CD8-positive, alpha-beta memory T cell (primary cell): ENCODE data around the gene VWA8. TPM values are rescaled to one million over a fixed set of nuclear protein-coding genes. Genes with fewer than 3 reads are reported as not detected.
A peak's percentile ranks its signal among the peaks of the same experiment; 100 is the strongest.

Experiments used
- CTCF ChIA-PET: fragments of 350-600 bp; sonication (Branson Sonifier 250); formaldehyde crosslinking; loops from one replicate; lab custom pipeline; 2021; ENCODE audit warnings: antibody characterized with exemption; lab: Charles Lee
- POLR2A ChIA-PET: fragments of 350-600 bp; sonication (Branson Sonifier 250); formaldehyde crosslinking; loops from one replicate; lab custom pipeline; 2021; ENCODE audit warnings: antibody characterized with exemption; lab: Charles Lee
- DNase-seq, 5 donors: peaks; one replicate each; pipeline versions ENCODE4 v3.0.0 to v3.0.0-alpha.2; 2020 to 2022; ENCODE audit warnings: mixed read lengths in 1 of 5
- H3K27ac ChIP-seq: one replicate; pipeline ENCODE4 v1.7.0; 2013; ENCODE audit warnings: low read depth, mild to moderate bottlenecking, low read length, moderate library complexity
- H3K27me3 ChIP-seq: 2 replicates; pipeline ENCODE4 v1.7.0; 2013; ENCODE audit warnings: low read length, mild to moderate bottlenecking; ENCODE audit not compliant: insufficient read depth, poor library complexity, severe bottlenecking
- H3K36me3 ChIP-seq: 2 replicates; pipeline ENCODE4 v1.7.0; 2013; ENCODE audit warnings: mild to moderate bottlenecking, low read length, moderate library complexity; ENCODE audit not compliant: insufficient read depth
- H3K4me1 ChIP-seq: 2 replicates; pipeline ENCODE4 v1.7.0; 2013; ENCODE audit warnings: mild to moderate bottlenecking, low read length, moderate library complexity; ENCODE audit not compliant: insufficient read depth
- H3K4me3 ChIP-seq: 2 replicates; pipeline ENCODE4 v1.7.0; 2013; ENCODE audit warnings: mild to moderate bottlenecking, low read length
- H3K9me3 ChIP-seq: 2 replicates; pipeline ENCODE4 v1.7.0; 2013; ENCODE audit warnings: mild to moderate bottlenecking, low read length
- H3K27ac Mint-ChIP-seq, 8 donors: one replicate each; pipeline ENCODE4 v1.8.0; 2020 to 2021; ENCODE audit warnings: mixed read lengths in 8 of 8, mild to moderate bottlenecking in 6 of 8, inconsistent platforms in 3 of 8, moderate library complexity in 3 of 8
- H3K27me3 Mint-ChIP-seq, 2 donors: one replicate each; pipeline ENCODE4 v1.8.0; 2020 to 2021; ENCODE audit warnings: mixed read lengths in 2 of 2, mild to moderate bottlenecking in 1 of 2, moderate library complexity in 1 of 2
- H3K36me3 Mint-ChIP-seq, 3 donors: one replicate each; pipeline ENCODE4 v1.8.0; 2020 to 2021; ENCODE audit warnings: mixed read lengths in 3 of 3, inconsistent platforms in 1 of 3, mild to moderate bottlenecking in 1 of 3
- H3K4me1 Mint-ChIP-seq, 3 donors: one replicate each; pipeline ENCODE4 v1.8.0; 2020 to 2021; ENCODE audit warnings: mixed read lengths in 3 of 3, inconsistent platforms in 1 of 3, mild to moderate bottlenecking in 1 of 3
- H3K4me3 Mint-ChIP-seq, 7 donors: one replicate each; pipeline ENCODE4 v1.8.0; 2020 to 2021; ENCODE audit warnings: mixed read lengths in 7 of 7, mild to moderate bottlenecking in 6 of 7, moderate library complexity in 4 of 7, inconsistent platforms in 2 of 7
- H3K9me3 Mint-ChIP-seq, 5 donors: one replicate each; pipeline ENCODE4 v1.8.0; 2020 to 2022; ENCODE audit warnings: mixed read lengths in 5 of 5, mild to moderate bottlenecking in 3 of 5, moderate library complexity in 2 of 5, inconsistent platforms in 1 of 5
- polyA plus RNA-seq: library from polyadenylated mRNA; unstranded; fragments of 300-500 nt; fragmentation: Illumina TruSeq; gene quantifications from one replicate; pipeline ENCODE4 v1.2.3, GENCODE V29; 2021
- total RNA-seq, 2 experiments: library from RNA; stranded (reverse); gene quantifications; one replicate each; pipeline ENCODE4 v1.2.3, GENCODE V29; 2021

VWA8 gene
- total and polyA plus RNA-seq, 3 experiments from 2014 or later = 6.9 to 21.3 (median 21.2) TPM

GRCh38 chr13:41823476-41823875 lies 137.4 kb downstream of the VWA8 start:
- Histone ChIP-seq H3K4me3 (no peak overlapping the region), H3K9me3 (no peaks in the 10 kb centered on the region), H3K27ac (no peak overlapping the region), H3K27me3 (no peaks in the 10 kb centered on the region), H3K36me3 (peaks cover 11% of the 10 kb centered on the region), H3K4me1 (no peaks in the 10 kb centered on the region)
- peaks cover 0 to 46% (median 10%) of the 10 kb centered on the region in 3 donors for H3K36me3 Mint-ChIP-seq
- H3K4me1 Mint-ChIP-seq = peaks cover 3 to 5% (median 4%) of the 10 kb centered on the region in 3 donors
- ChIA-PET CTCF (no interaction called here), POLR2A (no interaction called here)
- H3K9me3 Mint-ChIP-seq = no peaks in the 10 kb centered on the region
- DNase-seq = no peak
- no peak overlapping the region for H3K4me3 Mint-ChIP-seq
- H3K27ac Mint-ChIP-seq = no peak overlapping the region
- no peaks in the 10 kb centered on the region for H3K27me3 Mint-ChIP-seq

- H3K27ac ChIP-seq = no peak overlapping the region
- CTCF ChIA-PET = no interaction called here
- no peak overlapping the region for H3K4me3 Mint-ChIP-seq
- no peaks in the 10 kb centered on the region for H3K27me3 ChIP-seq
- peaks cover 0 to 5% (median 4%) of the 10 kb centered on the region in 3 donors for H3K4me1 Mint-ChIP-seq
- no peaks in the 10 kb centered on the region for H3K4me1 ChIP-seq
- H3K4me3 ChIP-seq = no peak overlapping the region
- peaks cover 11% of the 10 kb centered on the region for H3K36me3 ChIP-seq
- peaks cover 0 to 44% (median 9%) of the 10 kb centered on the region in 3 donors for H3K36me3 Mint-ChIP-seq
- no peak for DNase-seq
- POLR2A ChIA-PET = no interaction called here
- H3K27me3 Mint-ChIP-seq = no peaks in the 10 kb centered on the region
- peak overlapping the region in 1 of 8 donors; percentile 82 for H3K27ac Mint-ChIP-seq
- H3K9me3 Mint-ChIP-seq = no peaks in the 10 kb centered on the region
- no peaks in the 10 kb centered on the region for H3K9me3 ChIP-seq
Observed at GRCh38 chr13:41822560-41822959, 138.3 kb downstream of the VWA8 start.

- Histone ChIP-seq H3K27me3 (no peaks in the 10 kb centered on the region), H3K4me3 (no peak overlapping the region), H3K9me3 (no peaks in the 10 kb centered on the region), H3K4me1 (no peaks in the 10 kb centered on the region), H3K27ac (no peak overlapping the region), H3K36me3 (peaks cover 11% of the 10 kb centered on the region)
- ChIA-PET CTCF (no interaction called here), POLR2A (no interaction called here)
- Mint-ChIP-seq H3K36me3 (peaks cover under 1 to 48% (median 13%) of the 10 kb centered on the region in 3 donors), H3K27me3 (no peaks in the 10 kb centered on the region), H3K9me3 (no peaks in the 10 kb centered on the region), H3K4me3 (no peak overlapping the region), H3K4me1 (peaks cover 0 to 5% (median 4%) of the 10 kb centered on the region in 3 donors), H3K27ac (peak overlapping the region in 2 of 8 donors; percentile 8 to 15)
- no peak for DNase-seq
Observed at GRCh38 chr13:41821238-41821594, 139.7 kb downstream of the VWA8 start.

- no peaks in the 10 kb centered on the region for H3K9me3 Mint-ChIP-seq
- peaks cover 6 to 52% (median 16%) of the 10 kb centered on the region in 3 donors for H3K36me3 Mint-ChIP-seq
- no peaks in the 10 kb centered on the region for H3K27me3 Mint-ChIP-seq
- DNase-seq = no peak
- H3K9me3 ChIP-seq = no peaks in the 10 kb centered on the region
- no peak overlapping the region for H3K27ac ChIP-seq
- CTCF ChIA-PET = no interaction called here
- peaks cover 11% of the 10 kb centered on the region for H3K36me3 ChIP-seq
- no peaks in the 10 kb centered on the region for H3K27me3 ChIP-seq
- no peak overlapping the region for H3K27ac Mint-ChIP-seq
- no peaks in the 10 kb centered on the region for H3K4me1 ChIP-seq
- no peak overlapping the region for H3K4me3 Mint-ChIP-seq
- H3K4me3 ChIP-seq = no peak overlapping the region
- peaks cover 0 to 7% (median 5%) of the 10 kb centered on the region in 3 donors for H3K4me1 Mint-ChIP-seq
- POLR2A ChIA-PET = no interaction called here
Observed at GRCh38 chr13:41820581-41821237, 140.2 kb downstream of the VWA8 start.

GRCh38 chr13:41816057-41816456 lies 144.9 kb downstream of the VWA8 start:
- no peaks in the 10 kb centered on the region for H3K9me3 Mint-ChIP-seq
- CTCF ChIA-PET = no interaction called here
- peak overlapping the region in 6 of 8 donors; percentile 3 to 75 (median 18) for H3K27ac Mint-ChIP-seq

GRCh38 chr13:41813426-41813825 lies 147.5 kb downstream of the VWA8 start:
- ChIA-PET POLR2A (no interaction called here), CTCF (no interaction called here)
- Histone ChIP-seq H3K27ac (no peak overlapping the region), H3K9me3 (no peaks in the 10 kb centered on the region), H3K4me3 (no peak overlapping the region), H3K4me1 (peaks cover 12% of the 10 kb centered on the region), H3K27me3 (no peaks in the 10 kb centered on the region), H3K36me3 (peaks cover 4% of the 10 kb centered on the region)
- H3K27me3 Mint-ChIP-seq = no peaks in the 10 kb centered on the region
- no peaks in the 10 kb centered on the region for H3K9me3 Mint-ChIP-seq
- H3K27ac Mint-ChIP-seq = peak overlapping the region in 7 of 8 donors; percentile 5 to 91 (median 76)
- H3K36me3 Mint-ChIP-seq = peaks cover 31 to 46% (median 33%) of the 10 kb centered on the region in 3 donors
- no peak overlapping the region for H3K4me3 Mint-ChIP-seq
- DNase-seq = no peak
- H3K4me1 Mint-ChIP-seq = peaks cover 40 to 51% (median 44%) of the 10 kb centered on the region in 3 donors

More at GRCh38 chr13:41816057-41816456, 144.9 kb downstream of the VWA8 start:
- H3K4me3 ChIP-seq = no peak overlapping the region
- Mint-ChIP-seq H3K27me3 (no peaks in the 10 kb centered on the region), H3K36me3 (peaks cover 17 to 46% (median 26%) of the 10 kb centered on the region in 3 donors), H3K4me3 (no peak overlapping the region), H3K4me1 (peaks cover 22 to 32% (median 25%) of the 10 kb centered on the region in 3 donors)
- peaks cover 4% of the 10 kb centered on the region for H3K36me3 ChIP-seq
- no peak for DNase-seq
- H3K27me3 ChIP-seq = no peaks in the 10 kb centered on the region
- H3K27ac ChIP-seq = no peak overlapping the region
- POLR2A ChIA-PET = no interaction called here
- peaks cover 12% of the 10 kb centered on the region for H3K4me1 ChIP-seq
- H3K9me3 ChIP-seq = no peaks in the 10 kb centered on the region

GRCh38 chr13:41812851-41813250 lies 148.1 kb downstream of the VWA8 start:
- POLR2A ChIA-PET = no interaction called here
- peaks cover 36 to 51% (median 39%) of the 10 kb centered on the region in 3 donors for H3K36me3 Mint-ChIP-seq
- H3K27ac ChIP-seq = no peak overlapping the region

GRCh38 chr13:41812237-41812636 lies 148.7 kb downstream of the VWA8 start:
- Histone ChIP-seq H3K27me3 (no peaks in the 10 kb centered on the region), H3K27ac (peak overlapping the region; percentile 41), H3K4me1 (peaks cover 12% of the 10 kb centered on the region), H3K4me3 (no peak overlapping the region), H3K9me3 (no peaks in the 10 kb centered on the region), H3K36me3 (peaks cover 4% of the 10 kb centered on the region)
- Mint-ChIP-seq H3K9me3 (no peaks in the 10 kb centered on the region), H3K36me3 (peaks cover 39 to 54% (median 43%) of the 10 kb centered on the region in 3 donors), H3K27ac (peak overlapping the region; percentile 69 to 93 (median 86)), H3K4me3 (peak overlapping the region in 5 of 7 donors; percentile 41 to 76 (median 69)), H3K27me3 (no peaks in the 10 kb centered on the region), H3K4me1 (peaks cover 42 to 58% (median 48%) of the 10 kb centered on the region in 3 donors)
- ChIA-PET POLR2A (no interaction called here), CTCF (no interaction called here)
- DNase-seq = no peak

More at GRCh38 chr13:41812851-41813250, 148.1 kb downstream of the VWA8 start:
- Histone ChIP-seq H3K36me3 (peaks cover 4% of the 10 kb centered on the region), H3K4me1 (peaks cover 12% of the 10 kb centered on the region), H3K9me3 (no peaks in the 10 kb centered on the region), H3K4me3 (no peak overlapping the region), H3K27me3 (no peaks in the 10 kb centered on the region)
- H3K27me3 Mint-ChIP-seq = no peaks in the 10 kb centered on the region
- peak overlapping the region; percentile 5 to 91 (median 80) for H3K27ac Mint-ChIP-seq
- CTCF ChIA-PET = no interaction called here
- H3K4me3 Mint-ChIP-seq = peak overlapping the region in 1 of 7 donors; percentile 33
- no peak for DNase-seq
- H3K4me1 Mint-ChIP-seq = peaks cover 42 to 55% (median 48%) of the 10 kb centered on the region in 3 donors
- no peaks in the 10 kb centered on the region for H3K9me3 Mint-ChIP-seq
